Measurements from ENCODE around the gene RPS3. TPM values are rescaled to one million over a fixed set of nuclear protein-coding genes. Genes with fewer than 3 reads are reported as not detected.

The RPS3 gene
- total RNA-seq, 1 experiment from 2014 or later, result 3,765 TPM

DNA sequence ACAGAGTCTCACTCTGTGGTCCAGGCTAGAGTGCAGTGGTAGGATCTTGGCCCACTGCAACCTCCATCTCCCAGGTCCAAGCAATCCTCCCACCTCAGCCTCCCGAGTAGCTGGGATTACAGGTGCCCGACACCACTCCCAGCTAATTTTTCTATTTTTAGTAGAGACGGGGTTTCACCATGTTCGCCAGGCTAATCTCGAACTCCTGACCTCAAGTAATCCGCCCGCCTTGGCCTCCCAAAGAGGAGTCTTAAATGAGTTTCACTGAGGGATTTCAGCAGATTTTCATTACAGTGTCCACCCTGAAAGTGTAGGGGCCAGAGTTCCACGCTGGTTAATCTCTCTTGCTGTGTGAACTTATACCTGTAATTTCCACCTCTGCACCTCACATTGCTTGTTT, 412 bp upstream of the RPS3 start:
- no peaks in the 10 kb centered on the region; the same call in 1 of the 2 replicates for H3K27me3 Mint-ChIP-seq (ENCODE audit: low read depth)
- no peak overlapping the region for H3T11ph ChIP-seq (ENCODE audit: low read length)
- no peak overlapping the region for H3K4ac ChIP-seq (ENCODE audit: low read depth, low read length)
- no peak overlapping the region for H3K9ac ChIP-seq (ENCODE audit: extremely low read depth, insufficient read length, low read length)
- no peak overlapping the region for H4K91ac ChIP-seq (ENCODE audit: insufficient read length, low read depth, low read length)
- H2BK15ac ChIP-seq (ENCODE audit: low read depth, low read length), result no peak overlapping the region
- H4K5ac ChIP-seq (ENCODE audit: insufficient read length, low read depth, low read length), result no peak overlapping the region
- peaks cover 28% of the 10 kb centered on the region for H3K79me2 ChIP-seq (ENCODE audit: insufficient read depth, low read length)
- peaks cover 4 to 6% of the 10 kb centered on the region in 2 experiments; a peak in 3 of 5 replicates for H3K9me3 Mint-ChIP-seq
- no peak overlapping the region for H2BK5ac ChIP-seq (ENCODE audit: insufficient read length, low read length)
- no peak overlapping the region for H3K4me2 ChIP-seq (ENCODE audit: insufficient read depth, insufficient read length, low read length)
- H3K9me3 ChIP-seq (ENCODE audit: control insufficient read depth, low read depth, low read length), result no peaks in the 10 kb centered on the region
- peaks cover 45 to 47% (median 47%) of the 10 kb centered on the region in 3 experiments for H3K36me3 Mint-ChIP-seq (ENCODE audit: insufficient read depth in 1 of 3, low read depth in 3 of 3)
- TF ChIP-seq, protein P1, sequence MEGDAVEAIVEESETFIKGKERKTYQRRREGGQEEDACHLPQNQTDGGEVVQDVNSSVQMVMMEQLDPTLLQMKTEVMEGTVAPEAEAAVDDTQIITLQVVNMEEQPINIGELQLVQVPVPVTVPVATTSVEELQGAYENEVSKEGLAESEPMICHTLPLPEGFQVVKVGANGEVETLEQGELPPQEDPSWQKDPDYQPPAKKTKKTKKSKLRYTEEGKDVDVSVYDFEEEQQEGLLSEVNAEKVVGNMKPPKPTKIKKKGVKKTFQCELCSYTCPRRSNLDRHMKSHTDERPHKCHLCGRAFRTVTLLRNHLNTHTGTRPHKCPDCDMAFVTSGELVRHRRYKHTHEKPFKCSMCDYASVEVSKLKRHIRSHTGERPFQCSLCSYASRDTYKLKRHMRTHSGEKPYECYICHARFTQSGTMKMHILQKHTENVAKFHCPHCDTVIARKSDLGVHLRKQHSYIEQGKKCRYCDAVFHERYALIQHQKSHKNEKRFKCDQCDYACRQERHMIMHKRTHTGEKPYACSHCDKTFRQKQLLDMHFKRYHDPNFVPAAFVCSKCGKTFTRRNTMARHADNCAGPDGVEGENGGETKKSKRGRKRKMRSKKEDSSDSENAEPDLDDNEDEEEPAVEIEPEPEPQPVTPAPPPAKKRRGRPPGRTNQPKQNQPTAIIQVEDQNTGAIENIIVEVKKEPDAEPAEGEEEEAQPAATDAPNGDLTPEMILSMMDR (conservative IDR thresholded peaks at IDR 0.05), result no peak
- H3K14ac ChIP-seq (ENCODE audit: insufficient read depth, low read length), result no peak overlapping the region
- H2BK120ac ChIP-seq (ENCODE audit: low read depth, low read length, poor library complexity, severe bottlenecking), result no peak overlapping the region
- H3K4me1 ChIP-seq (ENCODE audit: insufficient read depth, low read length), result no peaks in the 10 kb centered on the region; the same call in 1 of the 2 replicates
- DNase-seq, result no peak
- H3K27me3 ChIP-seq (ENCODE audit: insufficient read depth, low read length), result no peaks in the 10 kb centered on the region
- no peak overlapping the region for H3K27ac ChIP-seq (ENCODE audit: insufficient read length, low read depth, low read length)
- no peak overlapping the region for H2BK20ac ChIP-seq (ENCODE audit: low read depth, low read length, poor library complexity, severe bottlenecking)
- H2AFZ ChIP-seq (ENCODE audit: low read length), result peak overlapping the region; percentile 53
- peak overlapping the region in 2 of 3 experiments; percentile 46 to 99; a peak in 2 of 7 replicates for H3K27ac Mint-ChIP-seq
- no peak overlapping the region for H3K23ac ChIP-seq (ENCODE audit: insufficient read length, low read depth, low read length)
- no CpG with 5 or more reads among the region's 8 CpGs for WGBS (ENCODE audit: extremely low coverage, insufficient read length, low lambda C conversion rate)
- no peak overlapping the region for H2AK5ac ChIP-seq (ENCODE audit: insufficient read length, low read length)
- H3K18ac ChIP-seq (ENCODE audit: insufficient read length, low read depth, low read length), result no peak overlapping the region
- peaks cover 3% of the 10 kb centered on the region for H4K20me1 ChIP-seq (ENCODE audit: control insufficient read depth, insufficient read depth, insufficient read length)
- peaks cover 9% of the 10 kb centered on the region for H3K23me2 ChIP-seq (ENCODE audit: insufficient read length, low read depth, low read length, poor library complexity, severe bottlenecking)
- no peak overlapping the region for H4K8ac ChIP-seq (replicated peaks; ENCODE audit: insufficient read length, low read depth, low read length)
- peaks cover 8% of the 10 kb centered on the region for H3K79me1 ChIP-seq (ENCODE audit: insufficient read depth, low read depth, low read length, poor library complexity, severe bottlenecking)
- H2BK12ac ChIP-seq (ENCODE audit: insufficient read length, low read depth, low read length), result no peak overlapping the region
- H3K56ac ChIP-seq (ENCODE audit: insufficient read length, low read depth, low read length), result no peak overlapping the region
- peak overlapping the region; percentile 97 to 99 for H3K4me3 Mint-ChIP-seq
- H3K4me1 Mint-ChIP-seq, result peaks cover 22 to 28% of the 10 kb centered on the region in 2 experiments
